ENCODE data around the gene DEGS2.

DNA sequence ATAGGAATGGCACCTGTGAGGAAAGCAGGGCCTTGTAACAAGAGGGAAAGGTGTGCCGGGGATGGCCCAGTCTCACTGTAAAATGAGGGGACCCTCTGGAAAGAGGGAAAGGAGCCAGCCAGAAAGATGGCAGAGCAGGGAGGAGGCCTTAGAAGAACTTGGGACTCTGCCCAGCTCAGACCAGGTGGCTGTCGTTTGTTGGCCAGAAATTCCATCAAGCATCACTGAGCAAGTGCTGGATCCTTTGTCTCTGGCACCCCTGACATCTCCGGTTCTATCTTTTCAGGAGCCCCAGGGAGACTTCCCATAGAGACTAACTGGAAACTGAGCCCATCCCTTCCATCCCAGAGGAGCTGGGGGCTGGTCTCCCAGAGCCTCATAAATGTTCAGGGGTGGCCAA is 43.3 kb downstream of the DEGS2 start:
- TF ChIP-seq, protein P1, sequence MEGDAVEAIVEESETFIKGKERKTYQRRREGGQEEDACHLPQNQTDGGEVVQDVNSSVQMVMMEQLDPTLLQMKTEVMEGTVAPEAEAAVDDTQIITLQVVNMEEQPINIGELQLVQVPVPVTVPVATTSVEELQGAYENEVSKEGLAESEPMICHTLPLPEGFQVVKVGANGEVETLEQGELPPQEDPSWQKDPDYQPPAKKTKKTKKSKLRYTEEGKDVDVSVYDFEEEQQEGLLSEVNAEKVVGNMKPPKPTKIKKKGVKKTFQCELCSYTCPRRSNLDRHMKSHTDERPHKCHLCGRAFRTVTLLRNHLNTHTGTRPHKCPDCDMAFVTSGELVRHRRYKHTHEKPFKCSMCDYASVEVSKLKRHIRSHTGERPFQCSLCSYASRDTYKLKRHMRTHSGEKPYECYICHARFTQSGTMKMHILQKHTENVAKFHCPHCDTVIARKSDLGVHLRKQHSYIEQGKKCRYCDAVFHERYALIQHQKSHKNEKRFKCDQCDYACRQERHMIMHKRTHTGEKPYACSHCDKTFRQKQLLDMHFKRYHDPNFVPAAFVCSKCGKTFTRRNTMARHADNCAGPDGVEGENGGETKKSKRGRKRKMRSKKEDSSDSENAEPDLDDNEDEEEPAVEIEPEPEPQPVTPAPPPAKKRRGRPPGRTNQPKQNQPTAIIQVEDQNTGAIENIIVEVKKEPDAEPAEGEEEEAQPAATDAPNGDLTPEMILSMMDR (IDR thresholded peaks at IDR 0.05): no peak
- TF ChIP-seq POLR2A (IDR thresholded peaks at IDR 0.05): no peak
